GM21717 (cell line): ENCODE results near the gene TEDC2.
A peak's percentile ranks its signal among the peaks of the same experiment; 100 is the strongest.
"Not testable (repeated sequence)": the region's sequence is repeated elsewhere in the genome, so short reads cannot be mapped to it uniquely, and the experiment has no call there.

Experiments used
- ATAC-seq: cut with Tn5 transposase; IDR thresholded peaks from one replicate; pipeline ENCODE4 v1.9.1; 2021; ENCODE audit warnings: mild to moderate bottlenecking, moderate library complexity; ENCODE audit not compliant: unreplicated experiment

Gene TEDC2, protein sequence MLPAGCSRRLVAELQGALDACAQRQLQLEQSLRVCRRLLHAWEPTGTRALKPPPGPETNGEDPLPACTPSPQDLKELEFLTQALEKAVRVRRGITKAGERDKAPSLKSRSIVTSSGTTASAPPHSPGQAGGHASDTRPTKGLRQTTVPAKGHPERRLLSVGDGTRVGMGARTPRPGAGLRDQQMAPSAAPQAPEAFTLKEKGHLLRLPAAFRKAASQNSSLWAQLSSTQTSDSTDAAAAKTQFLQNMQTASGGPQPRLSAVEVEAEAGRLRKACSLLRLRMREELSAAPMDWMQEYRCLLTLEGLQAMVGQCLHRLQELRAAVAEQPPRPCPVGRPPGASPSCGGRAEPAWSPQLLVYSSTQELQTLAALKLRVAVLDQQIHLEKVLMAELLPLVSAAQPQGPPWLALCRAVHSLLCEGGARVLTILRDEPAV

GRCh38 chr16:2459647-2460390 is at the start of gene TEDC2:
Gene TEDC2, plus strand, starts transcription at chr16:2460109. Its CDS starts 36 bp downstream, at chr16:2460145.
- ATAC-seq: peak; percentile 68

- ATAC-seq: no peak
Measured at GRCh38 chr16:2415085-2415484, 44.8 kb upstream of the TEDC2 start.

DNA sequence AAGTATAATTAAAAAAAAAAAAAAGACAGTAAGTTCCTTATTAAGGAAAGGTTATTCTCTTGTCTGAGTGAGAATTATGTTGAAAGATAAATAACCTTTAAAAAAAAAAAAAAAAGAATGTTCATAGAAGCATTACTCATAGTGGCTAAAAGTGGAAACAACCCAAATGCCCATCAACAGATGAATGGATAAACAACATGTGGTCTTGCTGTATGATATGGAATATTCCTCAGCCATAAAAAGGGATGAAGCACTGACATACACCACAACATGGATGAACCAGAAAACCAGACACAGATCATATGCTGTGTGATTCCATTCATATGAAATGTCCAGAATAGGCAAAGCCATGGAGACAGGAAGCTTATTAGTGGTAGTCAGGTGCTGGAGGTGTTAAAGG is 39.9 kb upstream of the TEDC2 start:
- no peak for ATAC-seq

DNA sequence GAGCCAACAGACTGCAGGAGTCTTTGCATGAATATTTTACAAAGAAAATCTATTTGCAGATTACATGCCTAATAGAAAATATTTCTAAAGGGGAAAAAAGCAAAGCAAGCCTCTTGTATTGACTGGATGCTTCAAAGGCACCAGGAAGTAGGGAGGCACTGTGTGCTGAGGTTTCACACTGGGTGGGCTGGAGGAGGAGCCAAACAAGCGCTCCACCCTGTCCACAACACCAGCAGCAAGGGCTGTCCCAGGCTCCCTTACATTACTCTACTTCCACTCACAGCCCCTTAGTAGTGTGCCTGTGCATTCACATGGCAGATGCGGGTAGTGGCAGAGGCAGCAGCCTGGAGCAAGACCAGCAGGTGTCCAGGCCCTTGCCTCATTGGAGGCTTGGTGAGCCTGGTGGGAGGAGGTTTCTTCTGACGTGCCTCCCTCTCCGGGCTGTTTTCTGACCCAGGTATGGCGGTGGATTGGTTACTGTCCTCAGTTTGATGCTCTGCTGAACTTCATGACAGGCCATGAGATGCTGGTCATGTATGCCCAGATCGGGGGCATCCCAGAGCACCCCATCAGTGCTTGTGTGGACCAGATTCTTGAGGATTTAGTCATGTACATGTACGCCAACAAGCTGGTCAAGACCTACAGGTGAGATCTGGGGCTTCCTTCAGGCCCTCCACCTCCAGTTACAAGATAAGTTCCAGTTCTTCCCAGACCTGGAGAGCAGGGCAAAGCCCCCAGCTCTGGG is 37.6 kb upstream of the TEDC2 start:
- no peak for ATAC-seq

DNA sequence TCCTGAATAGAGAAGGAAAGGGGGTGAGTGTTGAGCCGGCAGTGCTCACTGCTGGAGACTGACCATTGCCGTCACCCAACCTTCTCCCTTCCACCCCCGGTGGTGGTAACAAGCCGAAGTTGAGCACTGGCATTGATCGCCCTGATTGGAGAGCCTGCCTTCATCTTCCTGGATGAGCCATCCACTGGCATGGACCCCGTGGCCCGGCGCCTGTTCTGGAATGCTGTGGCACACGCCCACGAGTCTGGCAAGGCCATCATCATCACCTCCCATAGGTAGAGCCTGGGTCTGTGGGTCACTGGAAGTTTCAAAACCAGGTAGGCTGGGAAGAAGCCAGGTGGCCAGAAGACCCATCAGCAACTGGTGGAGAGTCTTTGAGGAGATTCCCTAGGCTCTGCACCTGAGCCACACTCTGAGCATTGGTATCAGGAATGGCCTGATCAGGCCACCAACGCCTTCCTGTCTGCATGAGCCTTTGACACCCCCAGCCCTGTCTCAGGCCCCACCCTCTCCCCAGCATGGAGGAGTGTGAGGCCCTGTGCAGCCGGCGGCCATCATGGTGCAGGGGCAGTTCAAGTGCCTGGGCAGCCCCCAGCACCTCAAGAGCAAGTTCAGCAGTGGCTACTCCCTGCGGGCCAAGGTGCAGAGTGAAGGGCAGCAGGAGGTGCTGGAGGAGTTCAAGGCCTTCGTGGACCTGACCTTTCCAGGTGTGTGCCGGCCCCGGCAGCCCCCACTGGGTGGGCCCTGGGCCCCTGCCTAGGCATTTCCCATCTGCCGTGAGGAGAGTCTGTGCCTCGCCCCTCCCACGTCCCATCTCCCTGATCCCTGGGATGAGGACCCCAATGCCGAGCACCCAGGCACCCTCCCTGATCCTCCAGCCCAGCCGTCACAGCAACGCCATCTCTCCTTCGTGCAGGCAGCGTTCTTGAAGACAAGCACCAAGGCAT is 35.6 kb upstream of the TEDC2 start:
- no peak for ATAC-seq

GRCh38 chr16:2425008-2425518 is 34.8 kb upstream of the TEDC2 start:
- no peak for ATAC-seq

DNA sequence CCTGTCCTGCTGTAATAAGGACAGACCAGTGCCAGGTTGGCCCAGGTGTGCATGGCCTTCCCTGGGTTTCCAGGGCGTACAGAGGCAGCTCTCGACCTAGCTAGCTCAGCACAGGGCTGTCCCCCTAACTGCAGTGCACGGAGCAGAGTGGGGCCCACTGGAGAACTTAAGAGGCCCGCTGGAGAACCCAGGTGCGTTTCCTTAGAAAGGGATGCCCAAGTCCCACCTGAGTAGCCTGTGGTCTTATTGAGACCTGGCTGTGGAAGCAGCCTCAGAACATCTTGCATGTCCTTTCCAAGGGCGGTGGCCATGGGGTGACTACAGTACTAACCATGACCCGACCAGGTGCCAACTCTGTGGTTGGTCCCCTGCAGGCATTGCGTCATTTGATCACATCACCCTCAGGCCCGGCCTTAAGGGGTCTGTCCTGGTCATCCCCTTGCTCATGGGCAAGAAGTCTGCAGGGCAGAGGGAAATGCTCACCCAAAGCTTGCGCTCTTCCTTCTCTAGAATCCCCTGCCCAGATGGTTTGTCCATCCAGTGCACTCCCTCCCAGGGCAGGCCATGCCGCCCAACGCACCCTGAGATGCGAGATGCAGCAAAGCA is 34.0 kb upstream of the TEDC2 start:
- no peak for ATAC-seq

DNA sequence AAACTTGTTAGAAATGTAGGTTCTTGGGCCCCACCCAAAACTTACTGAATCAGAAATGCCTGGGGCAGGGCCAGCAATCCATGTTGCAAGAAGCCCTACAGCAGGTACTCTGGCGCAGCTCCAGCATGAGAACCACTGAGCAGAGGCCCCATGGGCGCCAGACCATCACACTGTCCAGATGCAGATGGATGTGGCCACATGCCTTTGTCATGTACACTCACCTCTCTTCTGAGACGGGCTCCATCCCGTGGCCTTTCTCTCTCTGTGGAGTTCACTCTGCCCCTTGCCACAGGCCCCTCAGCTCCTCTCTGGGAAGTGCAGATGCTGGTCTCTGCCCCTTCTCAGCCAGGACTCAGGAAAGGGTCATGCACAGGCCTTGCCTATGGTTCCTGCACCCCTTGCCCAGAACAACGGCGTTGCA is 33.0 kb upstream of the TEDC2 start:
- ATAC-seq: no peak

DNA sequence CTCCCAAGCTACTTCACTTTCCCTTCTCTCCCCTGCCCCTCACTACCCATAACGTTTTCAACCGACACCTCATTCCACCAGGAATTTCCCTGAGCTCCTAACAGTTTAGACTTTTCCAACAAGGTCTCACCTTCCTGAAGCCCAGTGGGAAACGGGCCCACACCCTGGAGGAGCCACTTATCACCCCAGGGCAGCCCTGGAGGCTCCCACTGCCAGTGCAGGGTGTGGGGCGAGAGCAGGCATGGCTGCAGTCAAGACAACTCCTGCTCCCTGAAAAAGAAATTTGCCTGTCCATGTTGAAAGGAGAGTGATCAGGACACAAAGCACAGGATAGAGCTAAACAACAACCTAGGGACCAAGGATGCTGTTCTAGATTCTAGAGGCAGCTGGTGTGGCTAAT is 32.4 kb upstream of the TEDC2 start:
- no peak for ATAC-seq

DNA sequence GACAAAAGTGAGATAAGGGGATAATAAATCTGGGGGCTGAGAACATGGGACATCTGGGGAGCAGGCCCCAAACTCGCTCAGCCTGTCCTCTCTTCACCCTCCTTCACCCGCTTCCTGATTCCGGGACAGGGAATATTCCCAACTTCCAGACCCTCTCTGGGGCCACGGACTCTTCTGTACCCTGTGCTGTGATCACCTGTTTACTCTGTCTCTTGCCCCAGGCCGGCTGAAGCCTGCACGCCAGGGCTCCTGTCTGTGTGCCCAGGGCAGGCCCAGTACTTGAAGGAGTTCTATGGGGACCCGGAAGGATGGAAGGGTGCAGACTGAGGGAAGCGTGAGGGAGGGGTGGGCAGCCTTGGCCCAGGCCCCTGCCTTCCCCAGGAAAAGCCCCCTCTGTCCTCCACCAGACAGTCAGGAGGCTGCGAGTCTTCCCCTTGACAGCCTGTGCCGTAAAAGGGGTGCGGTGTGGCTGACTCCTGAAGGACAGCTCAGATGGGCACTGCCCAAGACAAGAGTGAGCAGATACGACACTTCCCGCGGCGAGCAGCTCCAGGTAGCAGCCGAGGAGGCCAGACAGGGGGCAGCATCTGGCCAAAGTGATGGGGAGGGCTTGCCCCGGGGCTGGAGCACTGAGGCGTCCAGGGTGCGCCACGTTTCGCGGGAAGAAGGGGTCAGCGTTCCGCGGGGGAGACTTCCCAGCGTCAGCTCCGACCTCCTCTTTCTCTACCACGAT is 31.7 kb upstream of the TEDC2 start:
- ATAC-seq: no peak

DNA sequence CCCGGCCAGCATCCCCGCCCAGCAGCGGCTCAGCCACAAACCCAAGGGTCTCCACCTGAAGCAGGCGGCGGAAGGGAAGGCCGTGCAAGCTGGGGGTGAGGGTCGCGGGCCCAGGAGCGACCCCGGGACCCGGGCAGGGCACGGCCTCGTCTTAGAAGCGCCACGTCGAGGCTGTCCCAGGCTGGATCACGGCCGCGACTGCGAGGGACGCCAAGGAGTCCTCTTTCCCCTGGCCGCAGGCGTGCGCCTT is 31.2 kb upstream of the TEDC2 start:
- ATAC-seq: no peak

DNA sequence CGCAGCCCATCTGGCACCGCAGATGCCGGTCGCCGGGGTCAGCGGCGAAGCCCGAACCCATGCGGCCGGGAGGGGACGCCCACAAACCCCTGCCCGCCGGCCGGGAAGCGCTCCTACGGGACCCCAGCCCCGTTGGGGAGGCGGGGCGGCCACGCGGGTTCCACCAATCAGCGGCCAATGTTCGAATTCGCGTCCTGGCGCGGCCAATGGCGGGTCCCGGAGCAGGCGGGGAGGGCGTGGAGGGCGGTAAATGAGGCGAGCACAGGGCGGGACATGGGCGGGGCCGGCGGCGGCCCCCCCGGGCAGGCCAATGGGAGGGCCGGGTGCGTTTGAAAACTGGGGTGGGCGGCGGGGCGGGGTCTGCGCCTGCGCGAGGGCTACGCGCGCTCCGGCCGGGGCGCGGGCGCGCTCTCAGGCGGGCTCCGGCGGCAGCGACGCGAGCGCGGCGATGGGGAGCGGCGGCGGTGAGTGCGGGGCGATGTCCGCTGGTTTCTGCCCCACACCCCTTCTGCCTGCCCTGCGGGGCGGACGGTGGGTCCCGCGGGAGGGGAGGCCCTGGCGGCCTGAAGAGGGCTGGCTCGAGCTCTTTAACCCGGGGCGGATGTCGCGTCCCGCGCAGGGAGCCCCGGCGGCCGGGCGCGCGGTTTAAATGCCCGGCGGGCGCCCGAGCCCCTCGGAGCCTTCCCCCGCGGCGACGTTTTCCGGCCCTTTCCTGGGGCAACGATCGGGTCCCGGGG is 30.7 kb upstream of the TEDC2 start, which contains the start of gene CCNF:
Gene CCNF, plus strand, starts transcription at position 414 of the 737 bp plus-strand sequence. Its CDS starts 35 bp downstream, at position 449.
- ATAC-seq: peak; percentile 71

DNA sequence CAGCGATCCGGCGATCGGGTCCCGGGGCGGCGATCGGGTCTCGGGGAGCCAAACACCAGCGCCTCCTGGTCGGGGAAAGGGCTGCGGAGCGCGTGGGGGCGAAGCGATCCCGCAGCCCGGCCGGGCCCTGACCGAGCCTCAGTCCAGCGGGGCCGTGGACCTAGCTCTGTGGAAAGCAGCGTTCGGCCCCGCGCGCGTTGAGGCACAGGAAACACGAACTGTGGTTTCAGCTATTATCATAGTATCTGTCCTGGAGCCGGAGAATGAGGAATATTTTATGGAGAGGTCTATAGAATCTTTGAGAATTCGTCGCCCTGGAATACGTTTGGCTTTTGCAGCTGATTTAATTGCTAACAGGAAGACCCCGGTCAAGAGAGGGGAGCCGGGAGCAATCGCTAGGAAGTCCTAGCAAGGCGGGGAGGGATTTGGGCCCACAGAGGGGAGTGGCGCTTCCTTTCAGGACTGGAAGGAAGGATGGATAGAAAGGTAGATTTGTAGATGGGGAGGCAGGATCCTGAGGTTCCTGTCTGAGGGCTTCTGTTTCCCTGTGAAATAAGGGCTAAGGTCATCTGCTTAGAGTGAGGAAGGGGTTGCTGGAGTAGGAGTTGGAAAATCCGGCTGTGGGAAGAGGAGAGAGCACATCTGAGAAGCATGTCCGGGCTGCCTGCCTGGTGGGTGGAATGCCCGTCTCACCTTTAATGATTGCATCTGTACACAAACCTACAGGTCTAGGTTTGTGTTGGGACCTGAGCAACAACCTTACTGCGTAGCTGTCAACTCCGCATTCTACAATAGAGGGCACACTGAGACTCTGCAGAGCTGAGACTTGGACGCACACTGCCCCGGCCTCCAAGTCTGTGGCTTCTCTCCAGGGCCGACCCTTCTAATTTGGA is 29.9 kb upstream of the TEDC2 start:
- peak; percentile 16 for ATAC-seq

DNA sequence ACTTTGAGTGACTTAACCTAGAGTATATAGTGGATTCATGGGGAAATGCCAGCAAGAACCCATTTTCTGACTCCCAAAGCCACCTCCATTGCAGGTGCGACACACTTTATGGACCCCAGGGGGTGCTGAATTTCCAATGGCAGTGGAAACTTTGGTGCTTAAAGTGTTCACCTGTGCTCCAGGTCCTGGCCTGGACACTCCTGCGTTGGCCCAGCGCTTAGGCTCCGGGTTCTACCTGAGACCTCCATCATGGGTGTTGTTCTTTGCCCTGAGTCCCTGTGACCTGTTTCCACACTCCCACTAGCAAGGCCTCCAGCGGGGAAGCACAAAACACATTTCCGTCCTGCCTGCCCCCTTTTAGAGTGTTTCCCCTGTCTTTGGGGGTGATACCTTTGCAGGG is 27.6 kb upstream of the TEDC2 start:
- no peak for ATAC-seq

DNA sequence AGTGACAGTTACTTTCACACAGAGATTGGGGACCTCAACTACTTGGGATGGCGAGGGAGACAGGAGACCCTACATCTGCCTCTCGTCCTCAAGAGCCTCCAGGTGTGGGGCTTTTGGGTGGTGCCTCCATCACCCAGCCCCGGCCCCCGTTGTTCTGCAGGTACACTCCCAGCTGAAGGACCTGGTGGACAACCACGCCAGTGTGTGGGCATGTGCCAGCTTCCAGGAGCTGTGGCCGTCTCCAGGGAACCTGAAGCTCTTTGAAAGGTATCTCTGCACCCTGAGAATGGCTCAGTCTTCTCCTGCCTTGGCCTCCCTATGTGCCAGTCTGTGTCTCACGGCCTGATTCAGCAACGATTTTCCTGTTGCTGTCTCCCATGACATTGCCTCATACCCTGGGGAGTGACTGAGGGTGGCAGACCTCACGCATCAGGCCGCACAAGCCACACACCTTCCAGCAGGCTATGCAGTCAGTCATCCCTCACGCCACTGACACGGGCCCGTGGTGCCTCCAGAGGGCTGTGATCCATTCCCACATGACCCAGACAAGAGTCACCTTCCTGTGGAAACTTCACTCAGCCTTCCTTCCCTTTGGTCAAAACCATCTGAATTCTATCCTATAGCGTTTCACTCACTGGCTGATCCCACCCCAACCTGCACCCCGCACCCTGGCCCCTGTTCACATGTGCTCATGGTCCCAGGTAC is 27.0 kb upstream of the TEDC2 start:
- no peak for ATAC-seq

DNA sequence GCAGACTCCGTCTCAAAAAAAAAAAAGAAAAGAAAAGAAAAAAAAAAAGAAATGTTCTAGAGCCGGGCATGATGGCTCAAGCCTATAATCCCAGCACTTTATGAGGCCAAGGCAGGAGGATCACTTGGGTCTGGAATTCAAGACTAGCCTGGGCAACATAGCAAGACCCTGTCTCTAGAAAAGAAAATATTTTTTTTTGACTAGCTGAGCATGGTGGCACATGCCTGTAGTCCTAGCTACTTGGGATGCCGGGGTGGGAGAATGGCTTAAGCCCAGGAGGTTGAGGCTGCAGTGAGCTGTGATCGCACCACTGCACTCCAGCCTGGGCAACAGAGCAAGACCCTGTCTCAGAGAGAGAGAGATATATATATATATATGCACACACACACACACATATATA is 24.7 kb upstream of the TEDC2 start:
- ATAC-seq: not testable (repeated sequence)

- no peak for ATAC-seq
Measured at GRCh38 chr16:2436110-2436509, 23.8 kb upstream of the TEDC2 start.
